Stimulated activated effector memory CD8-positive, alpha-beta T cell treated with anti-CD3 and anti-CD28 coated beads, Interleukin-12 subunit alpha, Interleukin-12 subunit beta, amount 100 ng/mL, for 72 hours (primary cell): ENCODE results near the gene THUMPD1.
"Not testable (repeated sequence)": the region's sequence is repeated elsewhere in the genome, so short reads cannot be mapped to it uniquely, and the experiment has no call there.

Experiments used
- ATAC-seq: fragments of 150-1000 bp; cut with Tn5 transposase; 2 replicates; pipeline ENCODE4 v1.10.0; 2021
- DNase-seq, 2 donors: peaks; one replicate each; pipeline ENCODE4 v3.0.0; 2021 to 2022; ENCODE audit warnings: low spot score in 2 of 2
- H3K27ac Mint-ChIP-seq: one replicate; pipeline ENCODE4 v1.8.0; 2022; ENCODE audit warnings: mild to moderate bottlenecking, mixed read lengths
- H3K36me3 Mint-ChIP-seq: one replicate; pipeline ENCODE4 v1.8.0; 2022; ENCODE audit warnings: mild to moderate bottlenecking, mixed read lengths
- H3K4me1 Mint-ChIP-seq: one replicate; pipeline ENCODE4 v1.8.0; 2022; ENCODE audit warnings: mixed read lengths
- H3K4me3 Mint-ChIP-seq: one replicate; pipeline ENCODE4 v1.8.0; 2022; ENCODE audit warnings: mild to moderate bottlenecking, mixed read lengths
- H3K9me3 Mint-ChIP-seq: one replicate; pipeline ENCODE4 v1.8.0; 2022; ENCODE audit warnings: mixed read lengths

The THUMPD1 gene

DNA sequence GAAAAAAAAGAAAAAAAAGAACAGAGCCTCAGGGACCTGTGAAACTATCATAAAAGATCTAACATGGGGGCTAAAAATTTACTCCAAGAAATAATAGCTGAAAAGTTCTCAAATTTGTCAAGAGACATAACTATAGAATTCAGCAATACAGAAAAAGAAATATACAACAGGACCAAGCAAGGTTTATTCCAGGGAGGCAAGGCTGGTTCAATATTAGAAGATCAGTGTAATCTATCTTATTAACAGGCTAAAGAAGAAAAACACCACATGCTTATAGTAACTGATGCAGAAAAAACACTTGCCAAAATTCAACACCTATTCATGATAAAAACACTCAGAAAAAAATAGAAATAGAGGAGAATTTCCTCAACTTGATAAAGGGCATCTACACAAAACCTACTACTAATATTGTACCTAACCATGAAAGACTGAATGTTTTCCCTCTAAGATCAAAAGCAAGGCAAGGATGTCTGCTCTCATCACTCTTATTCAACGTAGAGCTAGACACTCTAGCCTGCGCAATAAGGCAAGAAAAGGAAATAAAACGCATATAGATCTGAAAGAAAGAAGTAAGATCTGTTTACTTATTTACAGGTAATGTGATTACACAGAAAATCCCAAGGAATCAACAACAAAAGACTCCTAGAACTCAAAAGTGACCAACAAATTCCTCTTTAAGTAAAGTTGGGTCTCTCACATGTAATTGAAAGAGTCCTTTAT is 20.9 kb upstream of the THUMPD1 start:
- no peaks in the 10 kb centered on the region for H3K9me3 Mint-ChIP-seq
- peak overlapping the region; percentile 83 for H3K27ac Mint-ChIP-seq

DNA sequence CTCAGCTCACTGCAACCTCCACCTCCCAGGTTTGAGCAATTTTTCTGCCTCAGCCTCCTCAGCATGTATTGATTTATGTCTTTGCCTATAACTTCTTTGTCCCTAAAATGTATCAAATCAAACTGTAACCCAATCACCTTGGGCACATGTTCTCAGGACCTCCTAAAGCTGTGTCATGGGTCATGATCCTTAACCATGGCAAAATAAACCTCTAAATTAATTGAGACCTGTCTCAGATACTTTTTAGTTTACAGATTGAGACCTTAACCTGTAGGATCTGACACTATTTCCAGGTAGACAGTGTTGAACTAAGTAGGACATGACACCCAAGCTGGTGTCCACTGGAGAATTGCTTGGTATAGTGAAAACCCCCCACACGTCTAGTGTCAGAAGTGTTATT is 19.6 kb upstream of the THUMPD1 start:
- H3K27ac Mint-ChIP-seq: no peak overlapping the region
- no peaks in the 10 kb centered on the region for H3K36me3 Mint-ChIP-seq
- peaks cover 17% of the 10 kb centered on the region for H3K4me1 Mint-ChIP-seq
- no peak for DNase-seq
- H3K4me3 Mint-ChIP-seq: no peak overlapping the region
- H3K9me3 Mint-ChIP-seq: no peaks in the 10 kb centered on the region
- no peak for ATAC-seq

More for the DNA sequence above, 20.9 kb upstream of the THUMPD1 start:
- H3K4me3 Mint-ChIP-seq: peak overlapping the region; percentile 70
- peaks cover 17% of the 10 kb centered on the region for H3K4me1 Mint-ChIP-seq
- no peak for DNase-seq
- no peaks in the 10 kb centered on the region for H3K36me3 Mint-ChIP-seq
- ATAC-seq: no peak

DNA sequence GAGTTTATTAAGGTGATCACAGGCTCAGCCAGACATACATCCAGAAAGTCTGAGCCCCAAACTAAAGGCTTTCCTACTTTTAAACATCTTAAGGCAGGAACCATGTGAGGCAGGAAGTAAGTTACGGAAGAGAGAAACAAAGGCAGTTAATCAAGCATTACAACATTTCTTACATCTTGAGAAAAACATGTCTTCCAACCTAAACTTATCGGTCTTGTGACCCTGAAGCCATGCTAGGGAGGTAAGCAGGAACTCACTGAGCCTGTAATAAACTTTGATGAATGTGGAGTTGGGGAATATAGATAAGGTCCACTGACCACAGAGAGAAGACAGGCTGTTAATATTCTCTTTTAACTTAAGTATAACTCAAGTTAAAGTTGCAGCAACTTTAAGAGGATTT is 18.7 kb upstream of the THUMPD1 start:
- Mint-ChIP-seq H3K9me3 (no peaks in the 10 kb centered on the region), H3K27ac (no peak overlapping the region), H3K4me1 (peaks cover 17% of the 10 kb centered on the region), H3K4me3 (no peak overlapping the region), H3K36me3 (no peaks in the 10 kb centered on the region)
- DNase-seq: no peak
- ATAC-seq: no peak

DNA sequence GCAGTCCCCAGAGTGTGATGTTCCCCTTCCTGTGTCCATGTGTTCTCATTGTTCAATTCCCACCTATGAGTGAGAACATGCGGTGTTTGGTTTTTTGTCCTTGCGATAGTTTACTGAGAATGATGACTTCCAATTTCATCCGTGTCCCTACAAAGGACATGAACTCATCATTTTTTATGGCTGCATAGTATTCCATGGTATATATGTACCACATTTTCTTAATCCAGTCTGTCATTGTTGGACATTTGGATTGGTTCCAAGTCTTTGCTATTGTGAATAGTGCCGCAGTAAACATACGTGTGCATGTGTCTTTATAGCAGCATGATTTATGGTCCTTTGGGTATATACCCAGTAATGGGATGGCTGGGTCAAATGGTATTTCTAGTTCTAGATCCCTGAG is 14.2 kb upstream of the THUMPD1 start:
- H3K27ac Mint-ChIP-seq, H3K4me3 Mint-ChIP-seq, ATAC-seq, DNase-seq, H3K4me1 Mint-ChIP-seq, H3K36me3 Mint-ChIP-seq, H3K9me3 Mint-ChIP-seq: not testable (repeated sequence)

DNA sequence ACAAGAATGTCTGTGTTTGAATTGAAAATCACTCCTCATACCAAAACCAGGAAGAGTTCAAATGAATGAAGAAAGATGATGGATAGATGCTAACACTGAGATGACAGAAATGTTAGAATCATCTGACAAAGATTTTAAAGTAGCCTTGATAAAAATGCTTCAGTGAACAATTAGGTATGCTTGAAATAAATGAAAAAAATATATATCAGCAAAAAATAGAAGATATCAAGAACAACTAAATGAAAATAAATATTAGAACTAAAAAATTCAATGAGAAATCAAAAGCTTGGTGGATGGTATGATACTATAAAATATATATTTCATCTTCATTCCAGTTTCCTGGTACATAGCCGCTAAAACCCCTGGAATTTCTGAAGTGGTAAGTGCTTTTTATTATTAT is 13.6 kb upstream of the THUMPD1 start:
- DNase-seq (no peak), ATAC-seq (no peak)
- Mint-ChIP-seq H3K27ac (no peak overlapping the region), H3K36me3 (no peaks in the 10 kb centered on the region), H3K4me1 (no peaks in the 10 kb centered on the region), H3K9me3 (peaks cover 3% of the 10 kb centered on the region), H3K4me3 (no peak overlapping the region)

DNA sequence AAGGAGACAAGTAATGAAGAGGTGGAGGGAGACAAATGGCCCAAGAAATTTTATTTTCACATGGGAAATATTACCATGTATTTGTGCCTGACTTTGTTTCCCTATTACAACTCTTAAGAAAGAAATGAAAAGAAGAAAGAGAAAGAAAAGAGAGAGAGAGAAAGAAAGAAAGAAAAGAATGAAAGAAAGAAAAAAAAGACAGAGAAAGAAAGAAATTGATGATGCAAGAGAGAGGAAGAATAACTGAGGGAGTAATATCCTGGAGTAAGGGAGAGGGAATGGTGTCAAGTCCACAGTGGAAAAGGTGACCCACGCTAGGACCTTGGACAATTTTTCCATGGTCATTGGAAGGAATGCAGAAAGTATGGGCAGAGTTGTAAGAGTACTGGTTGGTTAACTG is 12.1 kb upstream of the THUMPD1 start:
- DNase-seq: no peak
- no peak overlapping the region for H3K27ac Mint-ChIP-seq
- no peak overlapping the region for H3K4me3 Mint-ChIP-seq
- no peaks in the 10 kb centered on the region for H3K4me1 Mint-ChIP-seq
- ATAC-seq: no peak
- no peaks in the 10 kb centered on the region for H3K36me3 Mint-ChIP-seq
- peaks cover 3% of the 10 kb centered on the region for H3K9me3 Mint-ChIP-seq

DNA sequence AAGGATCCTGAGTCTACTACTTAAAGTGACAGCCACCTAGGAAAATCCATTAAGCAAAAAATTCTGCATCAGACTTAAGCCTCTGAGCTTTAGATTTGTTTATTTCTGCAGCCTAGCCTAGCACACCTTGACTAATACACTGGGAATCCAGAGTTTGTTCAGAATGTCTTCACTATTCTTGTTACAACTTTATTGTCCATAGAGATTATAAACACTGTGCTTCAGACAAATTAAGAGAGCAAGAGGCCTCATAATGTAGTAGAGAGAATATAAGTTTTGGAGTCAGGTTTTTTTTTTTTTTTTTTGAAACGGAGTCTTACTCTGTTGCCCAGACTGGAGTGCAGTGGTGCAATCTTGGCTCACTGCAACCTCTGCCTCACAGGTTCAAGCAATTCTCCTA is 8.9 kb upstream of the THUMPD1 start:
- no peak for DNase-seq
- Mint-ChIP-seq H3K4me3 (no peak overlapping the region), H3K27ac (no peak overlapping the region), H3K4me1 (no peaks in the 10 kb centered on the region), H3K9me3 (peaks cover 9% of the 10 kb centered on the region), H3K36me3 (no peaks in the 10 kb centered on the region)
- no peak for ATAC-seq

DNA sequence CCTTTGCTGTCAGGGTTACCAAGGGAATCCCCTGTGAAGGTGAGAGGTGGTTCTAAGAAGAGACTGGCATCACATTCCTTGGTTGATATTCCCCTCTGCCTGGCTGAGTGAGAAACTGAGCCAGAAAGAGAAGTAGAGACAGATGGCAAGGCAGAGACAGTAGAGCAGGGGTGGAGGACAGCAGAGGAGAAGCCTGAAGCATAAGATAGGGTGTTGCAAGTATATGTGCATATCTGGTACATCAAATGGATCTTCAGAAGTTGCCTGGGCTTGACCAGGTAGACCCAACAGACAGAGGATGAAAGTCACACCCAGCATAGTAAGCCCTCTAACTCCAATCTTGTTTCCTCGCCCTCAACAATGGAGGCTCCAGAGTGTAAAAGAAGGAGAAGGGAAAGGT is 7.9 kb upstream of the THUMPD1 start:
- no peak overlapping the region for H3K27ac Mint-ChIP-seq
- no peaks in the 10 kb centered on the region for H3K4me1 Mint-ChIP-seq
- DNase-seq: no peak
- H3K9me3 Mint-ChIP-seq: peaks cover 7% of the 10 kb centered on the region
- no peak overlapping the region for H3K4me3 Mint-ChIP-seq
- H3K36me3 Mint-ChIP-seq: no peaks in the 10 kb centered on the region
- ATAC-seq: no peak

DNA sequence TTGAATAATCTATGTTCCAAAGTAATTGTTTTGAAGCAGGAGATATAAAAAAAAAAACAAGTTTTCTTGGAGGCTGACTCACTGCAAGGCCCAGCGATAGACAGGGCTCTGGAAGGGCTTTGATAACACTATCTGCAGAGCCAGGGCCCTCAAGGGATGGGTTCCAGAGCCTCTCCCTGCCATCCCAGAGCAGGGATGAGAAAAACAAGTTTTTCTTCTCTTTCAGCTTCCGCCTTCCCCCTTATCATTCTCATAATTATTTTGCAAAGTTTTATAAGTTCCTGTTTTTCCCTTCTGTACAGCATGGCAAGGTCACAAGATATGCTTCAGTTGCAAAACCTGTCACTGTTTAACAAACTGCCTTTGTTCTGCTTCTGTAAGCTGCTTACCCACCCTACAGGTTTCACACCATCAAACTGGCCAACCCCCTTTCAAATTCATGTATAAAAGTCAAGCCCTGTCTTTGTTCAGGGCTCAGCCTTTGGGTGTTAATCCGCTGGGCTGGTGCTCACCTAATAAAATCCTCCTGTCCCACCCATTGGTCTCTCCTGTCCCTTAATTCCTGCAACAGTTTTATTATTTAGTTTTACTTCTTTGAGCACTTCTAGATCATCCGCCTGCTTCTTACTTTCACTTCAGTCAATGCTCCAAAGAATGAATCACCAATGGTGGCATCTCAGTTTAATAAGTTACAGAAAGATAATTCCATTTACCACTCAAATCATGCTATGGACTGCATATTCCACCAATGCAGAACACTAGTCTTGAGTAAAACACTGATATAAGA is 5.6 kb upstream of the THUMPD1 start:
- DNase-seq (no peak), ATAC-seq (no peak)
- Mint-ChIP-seq H3K27ac (no peak overlapping the region), H3K36me3 (no peaks in the 10 kb centered on the region), H3K4me1 (no peaks in the 10 kb centered on the region), H3K9me3 (peaks cover 6% of the 10 kb centered on the region), H3K4me3 (no peak overlapping the region)

DNA sequence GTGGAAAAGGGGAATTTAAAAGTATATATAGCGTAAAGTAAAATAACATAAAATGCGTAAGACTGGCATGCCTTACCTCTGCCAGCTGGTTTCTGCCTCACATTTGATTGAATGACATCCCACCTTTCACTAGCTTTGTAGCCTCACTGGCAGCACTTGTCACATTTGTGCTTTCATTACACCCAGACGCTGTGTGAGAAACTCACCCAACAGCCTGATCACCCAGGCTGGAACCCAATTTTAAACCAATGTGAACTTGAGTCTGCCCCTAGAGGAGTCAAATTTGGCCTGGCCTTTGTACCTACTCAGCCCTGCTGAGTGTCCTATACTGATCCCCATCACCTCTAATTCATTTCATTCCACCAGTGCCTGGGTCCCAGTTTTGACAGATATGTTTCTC is 4.8 kb upstream of the THUMPD1 start:
- Mint-ChIP-seq H3K27ac (no peak overlapping the region), H3K4me3 (no peak overlapping the region)

DNA sequence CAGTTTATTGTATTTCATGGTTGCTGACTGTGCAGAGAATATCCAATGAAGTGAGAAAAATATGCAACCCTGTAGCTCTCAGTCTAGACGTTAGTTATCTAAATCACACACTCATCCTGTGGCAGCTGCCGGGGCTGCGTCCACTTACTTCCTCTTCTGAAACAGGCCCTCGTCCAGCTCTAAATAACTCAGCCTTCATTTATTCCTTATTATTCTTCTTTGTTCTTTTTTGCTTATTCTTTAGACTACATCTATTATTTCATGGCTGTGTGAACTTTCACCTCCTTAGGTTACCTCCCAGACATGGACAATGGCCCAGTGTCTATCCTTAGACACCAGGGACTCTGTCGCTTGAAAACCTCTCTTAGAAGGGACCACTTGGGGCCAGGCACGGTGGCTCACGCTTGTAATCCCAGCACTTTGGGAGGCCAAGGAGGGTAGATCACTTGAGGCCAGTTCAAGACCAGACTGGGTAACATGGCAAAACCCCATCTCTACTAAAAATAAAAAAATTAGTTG is 3.4 kb upstream of the THUMPD1 start:
- peaks cover 6% of the 10 kb centered on the region for H3K9me3 Mint-ChIP-seq
- H3K36me3 Mint-ChIP-seq: peaks cover 22% of the 10 kb centered on the region
- H3K4me1 Mint-ChIP-seq: peaks cover 7% of the 10 kb centered on the region
- H3K27ac Mint-ChIP-seq: no peak overlapping the region
- ATAC-seq: no peak
- no peak overlapping the region for H3K4me3 Mint-ChIP-seq
- DNase-seq: no peak

More for the DNA sequence above, 4.8 kb upstream of the THUMPD1 start:
- H3K36me3 Mint-ChIP-seq: peaks cover 7% of the 10 kb centered on the region
- no peaks in the 10 kb centered on the region for H3K4me1 Mint-ChIP-seq
- DNase-seq: no peak
- ATAC-seq: no peak
- peaks cover 6% of the 10 kb centered on the region for H3K9me3 Mint-ChIP-seq

DNA sequence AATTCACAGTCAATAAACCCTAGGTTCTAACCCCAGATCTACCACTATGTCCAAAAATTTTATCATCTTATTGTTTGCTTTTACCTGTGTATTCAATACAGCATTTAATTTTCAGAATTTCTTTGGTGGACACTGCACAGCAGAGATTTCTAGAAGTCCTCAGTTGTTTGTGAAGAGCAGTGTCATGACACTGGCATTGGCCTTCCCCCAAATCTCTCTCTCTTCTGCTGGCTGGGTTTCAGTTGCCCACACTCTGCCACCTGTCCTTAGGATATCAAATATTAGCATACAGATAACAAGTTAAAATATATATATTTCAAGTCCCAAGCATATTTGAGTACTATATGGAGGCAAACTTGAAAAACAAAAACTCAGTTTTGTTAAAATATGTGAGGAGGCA is 2.0 kb upstream of the THUMPD1 start:
- H3K9me3 Mint-ChIP-seq: peaks cover 6% of the 10 kb centered on the region
- DNase-seq: no peak
- no peak for ATAC-seq
- peaks cover 33% of the 10 kb centered on the region for H3K36me3 Mint-ChIP-seq
- no peak overlapping the region for H3K4me3 Mint-ChIP-seq
- peaks cover 7% of the 10 kb centered on the region for H3K4me1 Mint-ChIP-seq
- H3K27ac Mint-ChIP-seq: no peak overlapping the region

DNA sequence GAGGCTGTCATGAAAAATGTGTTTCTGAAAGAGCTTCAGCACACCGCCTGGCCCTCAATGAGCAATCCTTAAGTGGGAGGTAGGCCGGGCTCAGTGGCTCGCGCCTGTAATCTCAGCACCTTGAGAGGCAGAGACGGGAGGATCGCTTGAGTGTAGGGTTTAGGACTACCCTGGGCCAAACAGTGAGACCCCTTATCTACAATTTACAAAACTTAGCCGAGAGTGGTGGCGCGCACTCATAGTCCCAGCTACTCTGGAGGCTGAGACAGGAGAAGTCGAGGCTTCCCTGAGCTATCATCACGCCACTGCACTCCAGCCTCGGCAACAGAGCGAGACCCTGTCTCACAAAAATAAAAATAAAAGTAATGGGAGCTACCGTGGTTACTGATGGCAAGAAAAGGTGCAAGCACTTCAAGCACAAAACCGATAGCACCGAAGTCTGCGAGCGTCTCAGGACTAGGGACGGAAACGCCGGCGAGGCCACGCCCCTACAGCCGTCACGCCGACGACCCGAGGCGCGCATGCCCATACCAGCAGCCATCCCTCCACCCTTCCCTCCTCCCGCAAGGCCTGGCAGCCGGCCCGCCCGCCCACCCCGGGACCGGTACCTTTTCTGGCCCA is 607 bp downstream of the THUMPD1 start:
- peak; percentile 81 to 94 for DNase-seq
- Mint-ChIP-seq H3K4me3 (peak overlapping the region; percentile 85), H3K9me3 (no peaks in the 10 kb centered on the region), H3K4me1 (peaks cover 13% of the 10 kb centered on the region), H3K27ac (peak overlapping the region; percentile 90), H3K36me3 (peaks cover 59% of the 10 kb centered on the region)
- ATAC-seq: peak; percentile 89

DNA sequence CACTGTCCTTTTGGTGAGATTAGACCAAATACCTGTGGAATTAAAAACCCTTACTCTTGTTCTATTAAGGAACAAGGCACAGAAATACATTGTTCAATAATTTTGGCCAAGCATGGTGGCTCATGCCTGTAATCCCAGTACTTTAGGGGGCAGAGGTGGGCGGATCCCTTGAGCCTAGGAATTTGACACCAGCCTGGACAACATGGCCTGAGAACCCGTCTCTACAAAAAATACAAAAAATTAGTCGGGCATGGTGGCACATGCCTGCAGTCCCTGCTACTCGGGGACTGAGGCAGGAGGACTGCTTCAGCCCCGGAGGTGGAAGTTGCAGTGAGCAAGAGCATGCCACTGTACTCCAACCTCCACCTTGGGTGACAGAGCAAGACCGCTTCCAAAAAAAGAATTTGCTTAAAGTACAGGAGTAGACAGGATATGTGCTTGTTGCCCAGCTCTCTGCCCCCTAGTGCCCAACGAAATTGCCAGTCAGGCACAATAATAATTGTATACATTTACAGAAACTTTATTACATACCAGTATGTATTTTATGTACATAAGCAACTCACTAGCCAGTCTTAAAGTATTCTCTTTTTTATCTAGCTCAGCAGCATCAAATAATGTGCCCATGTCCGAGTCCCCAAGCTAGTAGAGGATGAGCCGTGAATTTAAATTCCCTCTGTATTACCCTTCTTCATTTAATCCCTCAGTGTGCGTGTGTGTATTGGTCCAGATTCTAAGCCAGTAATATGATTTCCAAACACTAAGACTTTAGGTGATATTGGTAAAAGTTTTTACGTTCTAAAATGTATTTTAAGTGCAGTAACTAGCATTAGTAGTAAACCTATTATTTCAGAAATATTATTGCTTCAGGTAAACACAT is 1.4 kb downstream of the THUMPD1 start:
- Mint-ChIP-seq H3K27ac (peak overlapping the region; percentile 90), H3K36me3 (peaks cover 66% of the 10 kb centered on the region), H3K9me3 (no peaks in the 10 kb centered on the region), H3K4me3 (peak overlapping the region; percentile 85), H3K4me1 (peaks cover 13% of the 10 kb centered on the region)
- no peak for ATAC-seq
- DNase-seq: no peak

DNA sequence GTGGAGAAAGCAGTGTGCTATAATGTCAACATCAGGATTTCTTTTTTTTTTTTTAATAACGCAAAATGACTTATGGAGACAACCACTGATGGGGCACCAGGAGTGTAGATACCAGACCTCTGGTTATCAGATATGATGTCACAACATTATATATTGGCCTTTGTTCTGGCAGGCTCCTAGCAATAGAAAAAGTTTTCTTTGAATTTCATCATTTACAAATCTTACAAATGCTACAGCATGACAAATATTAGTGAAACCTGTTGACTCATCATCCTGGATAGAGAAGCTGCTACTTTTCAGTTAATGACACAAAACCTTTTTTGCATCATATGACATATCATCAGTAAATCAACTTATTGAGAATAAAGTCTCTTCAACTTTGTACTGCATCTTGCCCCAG is 6.1 kb downstream of the THUMPD1 start:
- no peak overlapping the region for H3K4me3 Mint-ChIP-seq
- peaks cover 68% of the 10 kb centered on the region for H3K36me3 Mint-ChIP-seq

More for the DNA sequence above, 6.1 kb downstream of the THUMPD1 start:
- Mint-ChIP-seq H3K9me3 (no peaks in the 10 kb centered on the region), H3K4me1 (peaks cover 10% of the 10 kb centered on the region), H3K27ac (peak overlapping the region; percentile 74)
- ATAC-seq (peak; percentile 54), DNase-seq (no peak)
